A204.1 (cell line): Measurements from ENCODE around the gene AGER.

ENCODE experiments used
- FAIRE-seq: peaks from 2 replicates; lab custom pipeline; 2012; peaks lifted over from hg19 to GRCh38; lab: Jason Lieb, UNC

The AGER gene

GRCh38 chr6:32168807-32169591, 15.1 kb downstream of the AGER start:
- no peak for FAIRE-seq

GRCh38 chr6:32168350-32168749, 15.7 kb downstream of the AGER start:
- FAIRE-seq, result no peak

GRCh38 chr6:32167761-32168262, 16.2 kb downstream of the AGER start:
- no peak for FAIRE-seq

- FAIRE-seq, result no peak
These were observed 16.8 kb downstream of the AGER start for GRCh38 chr6:32167154-32167760.

GRCh38 chr6:32166411-32167061, 17.5 kb downstream of the AGER start:
- FAIRE-seq, result no peak

GRCh38 chr6:32164295-32164694, 19.8 kb downstream of the AGER start, which contains the start of gene EGFL8:
EGFL8 (plus strand) TSS chr6:32164595; CDS start chr6:32166166, 1,571 bp downstream.
- no peak for FAIRE-seq

- FAIRE-seq, result no peak
These were observed 20.3 kb downstream of the AGER start for GRCh38 chr6:32163559-32164258.

GRCh38 chr6:32158052-32158451, 26.0 kb downstream of the AGER start:
- no peak for FAIRE-seq

- FAIRE-seq, result no peak
These were observed 27.2 kb downstream of the AGER start for GRCh38 chr6:32156891-32157290.

GRCh38 chr6:32154514-32155161, 29.4 kb downstream of the AGER start:
- no peak for FAIRE-seq

- FAIRE-seq, result no peak
These were observed 30.2 kb downstream of the AGER start, which contains the start of gene PPT2 for GRCh38 chr6:32153564-32154513. PPT2 (plus strand) TSS chr6:32154141; CDS start chr6:32154595, 454 bp downstream.

GRCh38 chr6:32152769-32153563, 31.1 kb downstream of the AGER start:
- no peak for FAIRE-seq

- no peak for FAIRE-seq
These were observed 31.9 kb downstream of the AGER start, which contains the start of gene PRRT1 for GRCh38 chr6:32151863-32152768. PRRT1 (minus strand) TSS chr6:32151939; CDS start chr6:32151827, 112 bp downstream.

GRCh38 chr6:32151181-32151862, 32.7 kb downstream of the AGER start:
- FAIRE-seq, result no peak

GRCh38 chr6:32149932-32150870, 33.9 kb downstream of the AGER start:
- FAIRE-seq, result no peak

GRCh38 chr6:32149092-32149755, 34.8 kb downstream of the AGER start:
- FAIRE-seq, result no peak
